ENCODE measurements around the gene TNRC6C. TPM values are rescaled to one million over a fixed set of nuclear protein-coding genes. Genes with fewer than 3 reads are reported as not detected.
"Not testable (repeated sequence)": the region's sequence is repeated elsewhere in the genome, so short reads cannot be mapped to it uniquely, and the experiment has no call there.

TNRC6C gene
- total RNA-seq, 1 donor from 2014 or later = 7.5 TPM

GRCh38 chr17:78042542-78042941 is 84.0 kb downstream of the TNRC6C start:
- no peak for DNase-seq (ENCODE audit: low read depth in 2 of 2)

GRCh38 chr17:78043031-78043430 is 84.5 kb downstream of the TNRC6C start:
- DNase-seq (ENCODE audit: low read depth in 2 of 2) = no peak

- DNase-seq (ENCODE audit: low read depth in 2 of 2) = peak in 1 of 2 donors; percentile 54
Measured at GRCh38 chr17:78044280-78044835, 85.9 kb downstream of the TNRC6C start.

- DNase-seq (ENCODE audit: low read depth in 2 of 2) = no peak
Measured at GRCh38 chr17:78045316-78045715, 86.8 kb downstream of the TNRC6C start.

- DNase-seq (ENCODE audit: low read depth in 2 of 2) = no peak
Measured at GRCh38 chr17:78046923-78047322, 88.4 kb downstream of the TNRC6C start.

GRCh38 chr17:78048346-78049292 is 90.1 kb downstream of the TNRC6C start:
- no peak for DNase-seq (ENCODE audit: low read depth in 2 of 2)

- DNase-seq (ENCODE audit: low read depth in 2 of 2) = peak in 1 of 2 donors; percentile 40
Measured at GRCh38 chr17:78049609-78050008, 91.1 kb downstream of the TNRC6C start.

- no peak for DNase-seq (ENCODE audit: low read depth in 2 of 2)
Measured at GRCh38 chr17:78051186-78051972, 92.9 kb downstream of the TNRC6C start.

GRCh38 chr17:78053777-78054468 is 95.4 kb downstream of the TNRC6C start:
- DNase-seq (ENCODE audit: low read depth in 2 of 2) = no peak

- DNase-seq (ENCODE audit: low read depth in 2 of 2) = no peak
Measured at GRCh38 chr17:78057113-78057740, 98.7 kb downstream of the TNRC6C start.

GRCh38 chr17:78058001-78058400 is 99.5 kb downstream of the TNRC6C start:
- no peak for DNase-seq (ENCODE audit: low read depth in 2 of 2)

- no peak for DNase-seq (ENCODE audit: low read depth in 2 of 2)
Measured at GRCh38 chr17:78058581-78058980, 100.1 kb downstream of the TNRC6C start.

GRCh38 chr17:78062596-78062995 is 104.1 kb downstream of the TNRC6C start:
- no peak for DNase-seq (ENCODE audit: low read depth in 2 of 2)

- no peak for DNase-seq (ENCODE audit: low read depth in 2 of 2)
Measured at GRCh38 chr17:78063489-78063888, 105.0 kb downstream of the TNRC6C start.

- DNase-seq (ENCODE audit: low read depth in 2 of 2) = no peak
Measured at GRCh38 chr17:78064708-78065107, 106.2 kb downstream of the TNRC6C start.

- not testable (repeated sequence) for DNase-seq (ENCODE audit: low read depth in 2 of 2)
Measured at GRCh38 chr17:78066976-78067375, 108.5 kb downstream of the TNRC6C start.

GRCh38 chr17:78069695-78070094 is 111.2 kb downstream of the TNRC6C start:
- DNase-seq (ENCODE audit: low read depth in 2 of 2) = no peak

- no peak for DNase-seq (ENCODE audit: low read depth in 2 of 2)
Measured at GRCh38 chr17:78072961-78073360, 114.5 kb downstream of the TNRC6C start.

- no peak for DNase-seq (ENCODE audit: low read depth in 2 of 2)
Measured at GRCh38 chr17:78075011-78075410, 116.5 kb downstream of the TNRC6C start.

GRCh38 chr17:78075545-78075944 is 117.0 kb downstream of the TNRC6C start:
- no peak for DNase-seq (ENCODE audit: low read depth in 2 of 2)

- DNase-seq (ENCODE audit: low read depth in 2 of 2) = no peak
Measured at GRCh38 chr17:78079253-78079652, 120.8 kb downstream of the TNRC6C start.
